ENCODE measurements around the gene ABCA12.

The ABCA12 gene

DNA sequence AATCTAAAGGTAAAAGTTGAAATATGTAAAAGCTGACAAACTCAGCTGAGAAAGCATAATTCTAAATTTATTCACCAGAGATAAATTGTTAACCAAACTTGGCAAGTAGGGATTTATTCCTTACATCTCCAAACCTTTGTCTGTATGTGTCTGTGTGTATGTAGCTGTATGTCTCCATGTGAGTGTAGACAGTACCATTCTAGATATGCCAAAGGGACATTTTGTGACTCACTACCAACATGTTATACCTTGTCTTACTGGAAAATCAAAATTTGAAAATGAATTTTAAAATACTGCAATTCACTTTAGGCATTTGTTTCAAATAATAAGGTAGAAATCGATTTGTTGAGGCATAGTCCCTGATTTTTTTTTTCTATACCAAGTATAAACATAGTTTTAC lies 102.1 kb downstream of the ABCA12 start:
- no peak for DNase-seq (ENCODE audit: low read depth in 3 of 3, low spot score in 1 of 3)

DNA sequence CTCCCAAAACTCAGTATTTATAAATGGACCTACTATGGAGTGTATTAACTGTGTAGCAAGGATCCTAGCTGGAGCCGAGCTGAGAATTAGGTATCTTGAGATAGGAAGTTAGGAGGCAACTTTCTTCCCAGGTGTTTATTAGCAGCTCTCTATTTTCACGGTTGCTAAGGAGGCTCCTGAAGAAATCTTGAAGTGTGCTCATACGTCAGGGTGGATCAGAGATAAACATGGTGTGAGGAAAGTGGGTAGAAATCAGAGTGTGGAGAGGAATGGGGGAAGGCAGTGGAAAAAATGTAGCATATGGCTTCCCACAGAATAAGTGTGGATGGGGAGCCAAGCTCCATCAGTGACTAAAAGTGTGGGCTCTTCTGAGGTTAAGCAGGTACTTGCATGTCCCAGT lies 104.3 kb downstream of the ABCA12 start:
- no peak for DNase-seq (ENCODE audit: low read depth in 3 of 3, low spot score in 1 of 3)

DNA sequence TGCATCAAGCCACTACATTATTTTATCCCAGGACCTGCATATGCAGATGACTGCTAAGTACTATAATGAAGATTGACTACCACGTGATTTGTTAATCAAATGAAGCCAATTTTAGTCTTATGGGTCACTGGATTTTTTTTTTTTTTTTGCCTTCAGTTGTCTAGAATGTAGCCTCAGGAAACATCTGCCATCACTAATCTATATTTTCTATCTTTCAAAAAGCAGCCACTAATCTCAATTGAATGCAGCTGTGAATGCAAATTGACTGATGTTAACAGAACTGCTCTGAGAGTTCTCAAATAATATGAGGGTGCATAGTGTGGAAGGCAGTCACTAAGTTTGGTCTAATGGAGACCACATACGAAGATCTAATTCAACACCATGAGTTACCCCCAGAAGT lies 106.3 kb downstream of the ABCA12 start:
- DNase-seq (ENCODE audit: low read depth in 3 of 3, low spot score in 1 of 3) = no peak

DNA sequence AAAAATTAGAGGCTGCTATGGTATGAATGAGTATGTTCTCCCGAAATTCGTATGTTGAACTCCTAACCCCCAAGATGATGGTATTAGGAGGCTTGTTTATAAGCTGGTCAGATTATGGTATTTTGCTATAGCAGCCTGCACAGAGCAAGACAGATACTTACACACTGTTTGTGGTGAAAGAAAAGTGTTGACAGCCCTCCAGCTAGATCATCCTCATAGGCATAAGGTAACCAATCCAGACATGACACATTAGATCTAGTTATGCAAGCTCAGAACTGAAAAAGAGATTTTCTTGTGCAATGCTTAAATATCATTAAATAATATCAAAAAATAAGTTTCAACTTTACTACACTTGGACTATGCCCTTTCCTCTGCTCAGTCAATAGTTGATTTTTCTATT lies 107.1 kb downstream of the ABCA12 start:
- DNase-seq (ENCODE audit: low read depth in 3 of 3, low spot score in 1 of 3) = no peak

DNA sequence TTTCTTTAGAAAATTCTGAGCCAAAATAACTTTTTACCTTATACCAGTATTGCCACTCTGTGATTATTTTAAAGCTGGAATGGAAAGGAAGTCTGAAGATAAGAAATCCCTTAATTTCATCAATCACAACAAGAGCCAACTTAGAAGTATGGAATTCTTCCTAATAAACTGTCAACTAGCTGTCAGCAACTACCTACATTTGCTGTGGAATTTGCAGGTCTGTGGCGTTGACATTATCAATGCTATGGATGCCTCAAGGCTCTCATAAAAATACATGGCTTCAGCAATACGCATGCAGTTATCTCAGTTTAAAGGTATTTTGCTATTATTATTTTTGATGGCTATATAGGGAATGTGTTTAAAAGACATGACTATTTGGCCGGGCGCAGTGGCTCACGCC lies 108.5 kb downstream of the ABCA12 start:
- no peak for DNase-seq (ENCODE audit: low read depth in 3 of 3, low spot score in 1 of 3)

DNA sequence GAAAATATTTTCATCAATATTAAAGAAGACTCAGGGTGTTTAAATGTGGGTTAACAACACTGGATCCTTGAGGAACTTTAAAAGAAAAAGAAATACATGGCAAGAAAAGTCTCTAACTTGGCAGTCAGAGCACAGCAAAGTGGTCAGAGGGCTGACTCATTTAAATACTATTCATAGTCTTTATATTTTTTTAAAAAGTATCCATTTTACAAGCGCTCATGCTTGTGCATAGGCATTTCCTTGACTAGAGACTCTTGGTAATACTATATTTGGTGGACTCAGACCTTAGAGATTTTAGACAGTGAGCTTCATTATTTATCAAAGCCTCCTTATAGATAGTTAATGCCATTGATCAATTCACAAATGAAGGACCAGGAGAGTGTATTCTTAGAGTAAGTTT lies 110.2 kb downstream of the ABCA12 start:
- no peak for DNase-seq (ENCODE audit: low read depth in 3 of 3, low spot score in 1 of 3)

DNA sequence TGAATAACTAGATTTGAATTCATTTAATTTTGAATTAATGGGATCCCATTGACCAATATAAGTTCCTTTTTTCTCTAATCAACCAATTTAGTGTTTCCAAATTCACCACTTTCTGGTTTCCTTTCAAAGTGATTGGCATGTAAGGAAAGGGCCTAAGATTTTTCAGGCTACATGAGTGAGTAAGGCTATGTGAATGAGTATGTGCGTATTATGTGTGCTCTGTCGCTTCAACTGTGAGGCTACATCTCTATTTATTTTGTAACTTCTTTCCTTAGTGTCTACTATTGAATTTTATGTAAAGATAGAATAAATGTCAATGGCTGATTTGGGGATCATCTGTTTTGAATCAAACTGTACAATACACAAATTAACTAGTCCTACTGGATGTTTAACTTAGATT lies 110.6 kb downstream of the ABCA12 start:
- DNase-seq (ENCODE audit: low read depth in 3 of 3, low spot score in 1 of 3) = no peak

DNA sequence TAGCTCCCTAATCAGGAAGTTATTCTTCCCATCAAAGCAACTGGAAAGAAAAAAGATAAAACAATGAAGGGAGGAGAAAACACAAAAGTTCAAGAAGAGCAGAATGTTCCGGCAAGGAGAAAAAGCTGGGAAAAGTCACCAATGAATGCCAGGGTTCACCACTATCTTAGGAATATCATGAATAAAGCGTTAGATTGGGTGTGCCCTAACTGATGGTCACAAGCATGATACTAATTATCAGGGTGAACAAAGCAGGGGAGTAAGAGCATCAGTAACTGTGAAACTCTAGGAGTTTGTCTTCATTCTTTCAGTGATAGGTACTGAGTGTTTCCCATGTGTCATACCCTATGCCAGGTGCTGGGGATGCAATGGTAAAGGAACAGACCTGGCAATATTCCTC lies 115.5 kb downstream of the ABCA12 start:
- DNase-seq (ENCODE audit: low read depth in 3 of 3, low spot score in 1 of 3) = no peak

DNA sequence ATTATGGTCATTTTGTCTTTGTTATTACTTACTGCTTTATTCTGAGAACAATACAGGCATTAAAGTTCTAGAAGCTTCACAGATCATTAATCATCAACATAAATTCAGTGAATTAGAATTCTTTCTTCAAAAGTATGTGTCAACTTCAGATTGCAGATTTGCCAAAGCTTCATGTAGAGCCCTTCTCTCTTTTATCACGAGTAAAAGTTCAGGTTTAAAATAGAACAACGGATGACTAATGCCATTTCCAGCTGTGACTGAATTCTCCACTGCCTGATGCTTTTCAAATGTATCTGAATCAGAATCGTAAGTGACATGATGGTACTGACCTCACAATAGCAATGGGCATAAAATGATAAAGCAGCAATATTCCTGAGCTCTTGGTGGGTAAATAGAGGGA lies 116.0 kb downstream of the ABCA12 start:
- DNase-seq (ENCODE audit: low read depth in 3 of 3, low spot score in 1 of 3) = no peak

DNA sequence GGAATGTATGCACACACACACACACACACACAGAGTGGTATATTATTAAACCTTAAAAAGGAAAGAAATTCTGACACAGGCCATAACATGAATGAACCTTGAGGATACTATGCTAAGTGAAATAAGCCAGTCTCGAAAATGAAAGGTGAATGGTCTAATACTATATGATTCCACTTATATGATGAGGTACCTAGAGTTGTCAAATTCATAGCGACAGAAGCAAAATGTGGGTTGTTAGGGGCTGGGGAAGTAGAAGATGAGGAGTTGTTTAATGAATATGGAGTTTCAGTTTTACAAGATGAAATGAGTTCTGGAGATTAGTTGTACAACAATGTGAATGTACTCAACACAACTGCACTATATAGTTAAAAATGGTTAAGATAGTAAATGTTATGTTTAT lies 118.1 kb downstream of the ABCA12 start:
- no peak for DNase-seq (ENCODE audit: low read depth in 3 of 3, low spot score in 1 of 3)

DNA sequence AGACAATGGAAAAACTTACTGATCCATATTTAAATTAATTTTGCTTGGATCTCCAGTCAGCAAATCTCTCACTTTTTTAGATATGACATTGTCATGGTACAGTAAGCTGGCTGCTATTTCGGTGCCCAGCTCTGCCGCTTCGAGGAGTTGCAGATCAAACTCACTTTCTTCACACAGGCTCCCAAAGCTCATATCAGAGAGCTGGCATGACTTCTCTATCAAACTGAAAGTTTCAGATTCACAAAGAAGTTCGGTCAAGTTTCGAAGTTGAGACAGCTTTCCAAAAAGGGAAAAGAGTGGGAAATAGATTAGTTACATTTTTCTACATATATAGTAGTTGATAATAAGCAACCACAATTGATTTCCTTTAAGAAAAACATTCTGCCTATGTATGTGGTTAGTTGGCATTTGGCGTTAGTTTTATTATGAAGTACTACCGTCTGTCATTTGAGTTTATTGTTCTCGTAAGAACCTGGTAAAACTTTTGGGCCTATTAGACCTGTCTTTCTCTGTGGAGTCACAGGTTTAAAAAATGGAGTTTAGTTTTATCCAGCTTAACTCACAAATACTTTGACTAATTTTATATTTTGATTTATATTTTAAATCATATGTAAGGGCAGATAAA lies 118.8 kb downstream of the ABCA12 start:
- no peak for DNase-seq (ENCODE audit: low read depth in 3 of 3, low spot score in 1 of 3)

DNA sequence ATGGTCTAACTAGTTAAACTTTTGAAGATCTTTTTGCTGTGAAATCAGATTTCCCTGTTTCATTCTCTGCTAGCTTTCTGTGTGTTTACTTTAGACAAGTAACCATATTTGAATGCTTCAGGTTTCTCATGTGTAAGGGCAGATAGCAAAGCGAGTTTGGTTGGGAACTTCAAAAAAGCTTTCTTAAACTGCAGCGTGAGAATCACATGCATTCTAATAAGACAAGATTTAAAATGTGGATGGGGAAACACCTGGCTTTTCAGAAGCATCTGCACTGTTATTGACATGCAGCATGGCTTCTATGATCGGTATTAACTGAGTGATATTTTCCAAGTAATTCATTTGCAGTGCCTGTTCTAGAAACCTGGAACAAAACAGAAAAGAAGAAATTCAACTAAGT lies 119.3 kb downstream of the ABCA12 start:
- no peak for DNase-seq (ENCODE audit: low read depth in 3 of 3, low spot score in 1 of 3)

DNA sequence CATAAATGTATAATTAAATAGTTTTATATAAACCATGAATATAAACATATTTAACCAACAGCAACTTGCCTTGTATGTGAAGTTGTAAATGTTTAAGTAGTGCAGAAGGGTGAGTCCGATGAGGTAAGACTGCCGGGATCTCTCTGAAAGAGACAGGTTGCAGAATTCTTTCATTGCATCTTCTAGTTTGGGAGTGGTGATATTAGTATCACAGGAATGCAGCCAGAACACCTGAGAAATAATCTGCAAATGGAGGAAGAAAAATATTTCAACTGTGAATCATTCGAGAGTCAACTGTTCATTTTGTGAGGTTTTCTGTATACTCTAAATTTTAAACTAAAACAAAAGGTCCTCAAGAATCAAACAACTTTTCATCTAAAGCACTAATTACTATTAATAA lies 123.0 kb downstream of the ABCA12 start:
- no peak for DNase-seq (ENCODE audit: low read depth in 3 of 3, low spot score in 1 of 3)

DNA sequence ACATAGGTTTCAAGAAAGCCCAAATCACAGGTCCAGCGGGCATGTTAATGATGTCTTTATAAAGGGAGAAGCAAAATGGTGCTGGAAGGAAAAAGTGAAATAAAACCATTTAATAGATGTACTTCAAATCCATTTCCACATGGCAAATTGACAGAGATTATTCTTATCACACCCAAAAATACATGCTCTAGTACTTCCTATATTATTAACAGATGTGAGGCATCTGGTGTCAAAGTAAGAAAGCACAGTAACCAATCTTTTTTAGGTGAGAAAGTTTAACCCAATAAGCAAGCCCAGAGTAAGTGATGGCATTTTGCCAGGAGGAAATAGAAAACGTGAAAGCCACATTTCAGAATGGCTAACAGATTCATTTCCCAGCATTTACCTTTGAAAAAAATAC lies 128.0 kb downstream of the ABCA12 start:
- no peak for DNase-seq (ENCODE audit: low read depth in 3 of 3, low spot score in 1 of 3)

DNA sequence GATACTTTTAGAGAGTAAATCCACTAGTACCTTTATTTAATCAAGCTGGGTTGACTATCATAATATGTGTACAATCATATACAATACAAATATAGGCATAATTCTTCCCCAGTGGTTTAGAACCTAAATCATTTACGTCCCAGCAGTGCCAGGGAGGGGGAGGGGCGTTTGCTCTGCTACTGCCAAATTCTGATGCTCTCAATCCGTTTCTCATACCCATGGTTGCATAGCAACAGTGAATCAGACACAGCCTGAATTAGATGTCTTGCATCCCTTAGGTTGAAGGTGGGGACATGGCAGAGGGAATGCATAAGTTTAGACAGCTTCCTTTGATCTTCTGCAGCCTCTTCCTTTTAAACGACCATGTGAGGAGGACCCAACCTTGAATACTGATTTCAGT lies 135.4 kb downstream of the ABCA12 start:
- no peak for DNase-seq (ENCODE audit: low read depth in 3 of 3, low spot score in 1 of 3)

DNA sequence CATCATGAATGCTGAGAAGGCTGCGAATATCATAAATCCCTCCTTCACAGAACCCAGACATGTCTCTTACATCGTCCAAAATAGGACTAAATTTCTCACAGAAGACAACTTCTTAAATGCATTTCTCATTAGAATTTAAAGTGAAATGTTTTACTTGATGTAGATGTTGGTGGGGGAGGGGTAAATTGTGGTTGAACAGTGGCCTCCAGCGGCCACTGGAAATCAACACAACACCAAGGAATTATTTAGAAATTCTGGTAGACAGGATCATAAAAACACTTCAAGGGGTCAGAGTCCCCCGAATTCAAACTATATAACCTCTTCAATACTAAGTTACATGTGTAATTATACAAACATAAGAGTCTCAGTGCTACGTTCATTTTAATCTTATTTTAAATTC lies 135.9 kb downstream of the ABCA12 start:
- no peak for DNase-seq (ENCODE audit: low read depth in 3 of 3, low spot score in 1 of 3)

DNA sequence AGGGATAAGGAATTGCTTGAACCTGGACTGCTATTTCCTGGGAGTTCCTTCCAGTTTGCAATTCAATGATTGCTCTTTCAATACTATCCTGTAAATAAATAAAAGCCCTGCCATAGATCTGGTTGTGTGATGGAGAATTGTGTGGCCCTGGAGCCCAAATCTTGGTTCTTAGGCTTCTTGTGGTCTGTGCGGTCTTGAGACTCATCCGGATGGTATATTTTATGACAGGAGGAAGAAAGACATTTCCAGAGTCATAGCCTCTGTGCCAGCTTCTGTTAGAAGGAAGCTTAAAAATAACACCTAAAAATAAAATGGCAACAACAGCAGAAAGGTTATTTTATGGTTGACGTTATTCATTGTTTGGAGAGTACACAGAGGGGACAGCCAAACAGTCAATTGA lies 137.7 kb downstream of the ABCA12 start:
- no peak for DNase-seq (ENCODE audit: low read depth in 3 of 3, low spot score in 1 of 3)

DNA sequence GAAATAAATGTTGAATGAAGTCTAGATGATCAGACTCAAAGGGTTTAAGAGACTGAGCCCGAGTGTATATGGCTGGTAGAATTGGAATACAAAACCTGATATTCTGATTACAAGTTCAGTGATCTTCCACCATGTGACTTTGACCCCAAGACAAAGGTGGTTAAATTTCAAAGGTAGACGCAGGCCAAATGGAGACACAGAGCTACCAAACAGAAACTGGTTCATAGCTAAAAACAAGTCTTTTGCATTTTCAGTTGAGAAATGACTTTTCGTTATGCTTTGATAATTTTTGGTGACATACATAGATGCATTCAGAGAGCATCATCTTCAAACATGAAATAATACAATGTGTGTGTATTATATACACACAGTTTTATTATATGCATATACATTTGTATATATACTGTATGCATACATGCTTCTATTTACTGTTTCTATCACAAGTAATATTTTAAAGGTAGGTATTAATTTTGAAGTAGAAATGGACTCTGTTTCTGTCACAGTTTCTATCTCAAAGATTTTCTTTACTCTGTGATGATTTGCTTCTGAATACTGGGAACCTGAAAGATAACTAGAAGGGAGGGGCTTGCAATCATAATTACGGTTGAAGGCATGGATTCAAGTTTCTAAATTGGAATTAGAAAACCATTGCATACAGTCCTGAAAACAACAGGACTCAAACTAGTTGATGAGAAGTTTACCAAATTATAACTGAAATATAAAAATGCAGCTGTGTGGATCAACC lies 142.3 kb downstream of the ABCA12 start:
- no peak for DNase-seq (ENCODE audit: low read depth in 3 of 3, low spot score in 1 of 3)

DNA sequence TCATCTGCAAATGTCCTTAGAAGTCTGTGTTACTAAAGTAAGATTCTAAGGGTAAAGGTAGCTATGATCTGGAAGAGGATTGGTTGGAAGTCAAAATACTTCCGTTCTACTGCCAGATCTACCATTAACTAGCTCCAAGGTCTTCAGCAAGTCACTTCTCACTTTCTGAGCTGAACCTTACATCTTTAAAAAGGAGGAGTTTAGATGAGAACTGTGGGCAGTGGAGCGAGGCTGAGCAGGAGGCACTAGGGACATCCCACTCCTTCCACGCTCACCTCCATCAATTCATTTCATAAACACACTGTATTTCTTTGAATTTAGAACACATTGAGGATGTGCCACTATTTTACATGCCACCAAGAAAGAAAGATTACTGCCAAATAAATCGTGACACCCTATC lies 143.0 kb downstream of the ABCA12 start:
- DNase-seq (ENCODE audit: low read depth in 3 of 3, low spot score in 1 of 3) = no peak

DNA sequence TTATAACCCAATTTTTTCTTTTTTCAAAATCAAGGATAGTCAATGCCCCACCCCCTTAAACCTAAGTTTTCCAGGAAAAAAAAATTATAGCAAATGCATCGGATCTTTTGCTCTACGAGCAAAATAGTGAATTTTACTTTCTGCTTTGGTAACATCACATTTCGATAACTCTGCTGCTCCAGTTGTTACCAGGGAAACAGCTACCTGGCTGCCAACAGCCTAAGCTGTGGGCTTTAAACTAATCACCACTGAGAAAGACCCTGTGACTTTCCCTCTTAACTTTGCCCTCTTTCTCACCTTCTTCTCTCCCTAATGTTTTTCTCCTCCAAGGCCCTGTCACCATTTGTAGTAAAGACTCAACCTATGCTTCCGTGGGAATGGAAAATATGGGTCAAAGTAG lies 145.5 kb downstream of the ABCA12 start:
- no peak for DNase-seq (ENCODE audit: low read depth in 3 of 3, low spot score in 1 of 3)

DNA sequence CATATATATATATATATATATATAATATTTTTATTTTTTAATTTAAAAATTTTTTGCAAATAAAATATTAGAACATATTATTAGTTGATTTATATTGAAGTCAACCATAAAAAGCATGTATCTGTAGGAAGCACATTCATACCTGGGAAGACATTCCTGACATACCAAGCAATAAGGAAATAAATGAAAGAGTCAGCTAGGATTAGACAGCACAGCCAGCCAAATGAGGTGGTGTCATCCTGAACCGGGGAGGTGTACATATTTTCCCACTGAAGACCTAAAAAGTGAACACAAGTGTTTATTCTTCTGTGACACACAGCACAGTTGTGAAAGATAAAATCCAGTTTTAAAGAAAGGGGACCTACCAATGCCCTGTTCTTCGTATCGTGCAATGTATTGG lies 149.2 kb downstream of the ABCA12 start:
- DNase-seq (ENCODE audit: low read depth in 3 of 3, low spot score in 1 of 3) = no peak

DNA sequence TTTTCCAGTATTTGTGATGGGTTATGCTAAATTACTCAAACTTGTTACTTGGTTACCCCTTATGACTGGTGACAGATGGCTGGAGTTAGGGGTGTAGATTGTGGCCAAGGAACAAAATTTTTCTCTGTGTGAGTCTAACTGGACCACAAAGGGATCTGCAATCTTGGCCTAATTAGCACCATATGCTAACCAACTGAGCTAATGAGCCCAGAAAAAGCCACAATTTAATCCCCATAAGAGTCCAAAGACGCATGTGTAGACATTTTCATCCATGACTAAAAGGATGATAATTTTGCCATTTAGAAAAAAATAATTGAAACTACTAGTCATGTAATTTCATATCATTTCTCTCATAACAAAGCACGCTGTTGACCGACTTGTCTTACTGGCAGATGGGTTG lies 151.2 kb downstream of the ABCA12 start:
- DNase-seq (ENCODE audit: low read depth in 3 of 3, low spot score in 1 of 3) = no peak

DNA sequence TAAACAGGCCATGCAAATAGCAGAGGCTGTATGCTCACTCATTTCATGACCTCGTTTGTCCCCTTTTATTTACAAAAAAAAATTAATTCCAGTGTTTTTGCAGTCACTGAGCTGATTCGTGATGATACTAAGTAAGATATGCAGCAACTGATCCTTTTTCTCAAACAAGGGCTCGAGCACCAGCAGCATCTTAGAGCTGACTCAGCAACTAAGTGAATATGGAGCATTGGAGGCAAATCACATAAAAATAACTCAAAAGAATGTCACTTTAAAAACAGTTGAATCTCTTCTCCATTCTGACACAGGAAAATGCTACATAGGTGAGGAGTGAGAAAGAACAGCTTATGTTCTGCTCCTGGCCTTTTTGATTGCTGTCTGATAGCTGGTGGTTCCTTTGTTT lies 152.8 kb downstream of the ABCA12 start:
- DNase-seq (ENCODE audit: low read depth in 3 of 3, low spot score in 1 of 3) = no peak

Measured in stimulated activated CD4-positive, alpha-beta T cell treated with anti-CD3 and anti-CD28 coated beads, TNF-alpha, amount 100 ng/mL, for 1 hour (primary cell).